Lung (tissue), 12 donors: ENCODE results near the gene SMOC1. TPM values are rescaled to one million over a fixed set of nuclear protein-coding genes. Genes with fewer than 3 reads are reported as not detected.
A peak's percentile ranks its signal among the peaks of the same experiment; 100 is the strongest.

ENCODE experiments used
- ATAC-seq: fragments of 200-7000 bp; cut with Tn5 transposase; one replicate; pipeline ENCODE4 v1.9.1; 2020; ENCODE audit warnings: moderate number of reproducible peaks; ENCODE audit not compliant: insufficient read depth, low FRiP score
- DNase-seq, 3 donors: peaks; one replicate each; pipeline ENCODE4 v3.0.0-alpha.2; 2013 to 2017
- H3K27ac ChIP-seq, 2 donors: one replicate each; pipeline ENCODE4 v1.5.1; 2013; ENCODE audit warnings: mild to moderate bottlenecking in 2 of 2, moderate library complexity in 2 of 2, control low read depth in 1 of 2, inconsistent platforms in 1 of 2, low read depth in 1 of 2, low read length in 1 of 2
- H3K27me3 ChIP-seq, 3 donors: one replicate each; pipeline ENCODE4 v1.5.1; 2013; ENCODE audit warnings: low read length in 2 of 3; ENCODE audit not compliant: control insufficient read depth in 3 of 3, insufficient read depth in 3 of 3
- H3K36me3 ChIP-seq, 4 donors: one replicate each; pipeline ENCODE4 v1.5.1; 2013; ENCODE audit warnings: low read length in 4 of 4, mild to moderate bottlenecking in 1 of 4, moderate library complexity in 1 of 4; ENCODE audit not compliant: control insufficient read depth in 4 of 4, insufficient read depth in 4 of 4
- H3K4me1 ChIP-seq, 5 donors: one replicate each; pipeline ENCODE4 v1.5.1; 2013; ENCODE audit warnings: low read length in 5 of 5, mild to moderate bottlenecking in 2 of 5, moderate library complexity in 1 of 5; ENCODE audit not compliant: control insufficient read depth in 5 of 5, insufficient read depth in 5 of 5
- H3K4me3 ChIP-seq: one replicate; pipeline ENCODE4 v1.5.1; 2013; ENCODE audit warnings: mild to moderate bottlenecking, control low read depth, moderate library complexity
- H3K9ac ChIP-seq, 2 donors: one replicate each; pipeline ENCODE4 v1.5.1; 2013; ENCODE audit warnings: low read length in 2 of 2, control low read depth in 1 of 2; ENCODE audit not compliant: insufficient read depth in 1 of 2
- H3K9me3 ChIP-seq, 4 donors: one replicate each; pipeline ENCODE4 v1.5.1; 2013; ENCODE audit warnings: low read length in 3 of 4, mild to moderate bottlenecking in 1 of 4, moderate library complexity in 1 of 4; ENCODE audit not compliant: control insufficient read depth in 4 of 4, insufficient read depth in 3 of 4
- CTCF ChIP-seq: IDR thresholded peaks from 2 replicates; pipeline ENCODE4 v1.5.1; 2012; ENCODE audit warnings: mild to moderate bottlenecking; ENCODE audit errors: control extremely low read depth, extremely low read depth
- WGBS, 2 donors: extraction: QIAGEN DNeasy Blood & Tissue Kit; methylation state at CpG; one replicate each; pipeline ENCODE4 v1.1.7; 2013; 5-methylcytosine and 5-hydroxymethylcytosine counted together
- polyA plus RNA-seq, 2 donors: library from polyadenylated mRNA; stranded (reverse); fragments of 200-250 nt; gene quantifications; one replicate each; pipeline ENCODE4 v1.2.1, GENCODE V29; 2013
- total RNA-seq, 2 donors: library from RNA; depleted of rRNA in 1 of 2; stranded (reverse); fragments of >200 nt in 1 of 2; gene quantifications; one replicate each; pipeline ENCODE4 v1.2.1, GENCODE V29; 2014 to 2021
- donor health status: control.
- donor health status: control.
- donor health status: Bipolar disorder and iron deficiency.
- donor health status: healthy.
- donor health status: DM: yes; HTN: yes; CAD: no.

The SMOC1 gene
- total and polyA plus RNA-seq, 4 donors = 0.52 to 1.9 (median 1.1) TPM

GRCh38 chr14:69937367-69938081 is 58.3 kb downstream of the SMOC1 start:
- 36 to 39% methylated on average over 12 of the region's 12 CpGs for WGBS, 2 donors
- no peak for DNase-seq
- peaks cover 0 to 6% (median 0%) of the 10 kb centered on the region in 5 donors for H3K4me1 ChIP-seq
- H3K27ac ChIP-seq = no peak overlapping the region
- H3K9me3 ChIP-seq = peaks cover 0 to 7% (median 0%) of the 10 kb centered on the region in 4 donors
- no peak for TF ChIP-seq CTCF
- H3K27me3 ChIP-seq = peaks cover 0 to 16% (median 0%) of the 10 kb centered on the region in 3 donors
- no peak overlapping the region for H3K9ac ChIP-seq
- no peak overlapping the region for H3K4me3 ChIP-seq
- ATAC-seq = no peak
- no peaks in the 10 kb centered on the region for H3K36me3 ChIP-seq

GRCh38 chr14:69938751-69939150 is 59.5 kb downstream of the SMOC1 start:
- Histone ChIP-seq H3K27me3 (peaks cover 0 to 16% (median 0%) of the 10 kb centered on the region in 3 donors), H3K4me3 (no peak overlapping the region), H3K9ac (no peak overlapping the region), H3K27ac (no peak overlapping the region), H3K36me3 (no peaks in the 10 kb centered on the region), H3K9me3 (peaks cover 0 to 8% (median 0%) of the 10 kb centered on the region in 4 donors), H3K4me1 (peaks cover 0 to 6% (median 0%) of the 10 kb centered on the region in 5 donors)
- ATAC-seq (no peak), DNase-seq (no peak)
- TF ChIP-seq CTCF = no peak
- WGBS, 2 donors = 70 to 80% methylated on average over 6 of the region's 6 CpGs

DNA sequence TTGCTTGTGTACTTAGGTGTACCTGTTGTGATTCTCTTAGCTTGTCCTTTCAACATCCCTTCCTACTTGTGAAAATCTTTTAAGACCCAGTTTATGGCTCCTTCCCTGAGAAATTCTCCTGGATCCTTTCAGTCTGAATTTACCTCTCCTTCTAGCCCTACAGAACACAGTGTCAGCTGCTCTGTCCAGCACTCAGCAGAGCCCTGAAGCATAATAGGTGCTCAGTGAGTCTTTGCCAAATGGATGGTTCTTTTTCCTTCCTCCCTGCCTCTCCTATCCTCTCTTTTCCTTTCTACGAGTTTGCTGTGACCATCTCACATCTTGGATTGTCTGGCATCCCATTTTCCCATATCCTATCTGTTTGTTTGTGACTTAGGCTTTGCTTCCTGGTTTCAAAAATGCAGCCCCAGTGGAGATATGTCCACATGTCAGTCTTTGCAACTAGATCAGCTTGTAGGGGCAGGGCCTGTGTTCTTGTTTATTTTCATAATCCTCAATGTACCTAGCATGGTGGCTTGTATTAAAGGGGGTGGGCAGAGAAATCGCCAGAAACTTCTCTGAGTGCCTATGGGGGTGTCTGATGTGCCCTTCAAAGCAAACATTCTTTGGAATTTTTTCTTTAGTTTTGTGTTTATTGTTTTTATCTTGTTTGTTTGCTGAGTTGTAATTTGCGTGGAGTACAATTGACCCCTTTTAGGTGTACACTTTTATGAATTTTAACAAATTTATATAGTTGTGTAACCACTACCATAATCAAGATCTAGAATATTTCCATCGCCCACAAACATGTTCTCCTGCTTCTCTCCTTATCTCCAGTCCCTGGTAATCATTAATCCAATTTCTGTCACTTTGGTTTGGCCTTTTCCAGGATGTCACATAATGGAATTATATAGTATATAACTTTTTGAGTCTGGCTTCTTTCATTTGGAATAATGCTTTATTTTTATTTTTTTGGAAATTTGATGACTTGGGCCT is 62.8 kb downstream of the SMOC1 start:
- 49 to 65% methylated on average over 4 of the region's 4 CpGs for WGBS, 2 donors
- Histone ChIP-seq H3K4me1 (peaks cover 0 to 6% (median 0%) of the 10 kb centered on the region in 5 donors), H3K27ac (no peak overlapping the region), H3K9ac (no peak overlapping the region), H3K27me3 (no peaks in the 10 kb centered on the region), H3K4me3 (no peak overlapping the region), H3K36me3 (no peaks in the 10 kb centered on the region), H3K9me3 (peaks cover 0 to 16% (median 5%) of the 10 kb centered on the region in 4 donors)
- no peak for ATAC-seq
- TF ChIP-seq CTCF = no peak
- peak in 1 of 3 donors; percentile 44 for DNase-seq
